OCI-LY3 (cell line): ENCODE results near the gene EEF1AKMT2.

Source experiments
- H2AFZ ChIP-seq: fragments of 200-600, 300-600 bp; shearing (Covaris generic); 2 replicates; pipeline ENCODE4 v1.6.0; 2014; ENCODE audit warnings: antibody characterized with exemption, low read depth, low read length
- H3K27ac ChIP-seq: fragments of 200-600, 300-600 bp; sonication (generic); 2 replicates; pipeline ENCODE4 v1.5.1; 2014; ENCODE audit warnings: mild to moderate bottlenecking, low read length, moderate library complexity, mixed read lengths
- H3K27me3 ChIP-seq: fragments of 200-600, 300-600 bp; sonication (generic); 2 replicates; pipeline ENCODE4 v1.6.1; 2014; ENCODE audit warnings: low read depth, low read length, mixed read lengths
- H3K36me3 ChIP-seq: fragments of 200-600, 300-600 bp; sonication (generic); replicated peaks from 2 replicates; pipeline ENCODE3; 2014; ENCODE audit warnings: low read depth, low read length, mixed read lengths
- H3K4me1 ChIP-seq: fragments of 300-600, 200-600 bp; sonication (generic); 2 replicates; pipeline ENCODE4 v1.6.1; 2014; ENCODE audit warnings: low read length, mixed read lengths
- H3K4me2 ChIP-seq: fragments of 200-600, 300-600 bp; sonication (generic); 2 replicates; pipeline ENCODE4 v1.6.1; 2014; ENCODE audit warnings: low read length, mixed read lengths
- H3K4me3 ChIP-seq: fragments of 300-600, 200-600 bp; sonication (generic); 2 replicates; pipeline ENCODE4 v1.5.1; 2014; ENCODE audit warnings: antibody characterized with exemption, mild to moderate bottlenecking, low read length, moderate library complexity
- H3K79me2 ChIP-seq: fragments of 300-600, 200-600 bp; shearing (Covaris generic); 2 replicates; pipeline ENCODE4 v1.6.1; 2014; ENCODE audit warnings: mild to moderate bottlenecking, low read length, mixed read lengths
- H3K9ac ChIP-seq: fragments of 300-600, 200-600 bp; shearing (Covaris generic); 2 replicates; pipeline ENCODE4 v1.6.0; 2014; ENCODE audit warnings: mild to moderate bottlenecking, low read length, moderate library complexity
- H3K9me3 ChIP-seq: fragments of 200-600, 300-600 bp; shearing (Covaris generic); 2 replicates; pipeline ENCODE4 v1.6.1; 2014; ENCODE audit warnings: low read length, mixed read lengths; ENCODE audit not compliant: insufficient read depth
- H4K20me1 ChIP-seq: fragments of 200-600, 300-600 bp; sonication (generic); 2 replicates; pipeline ENCODE4 v1.6.1; 2016; ENCODE audit warnings: low read length, mixed read lengths; ENCODE audit not compliant: insufficient read depth
- CTCF ChIP-seq: fragments of 200-600, 300-600 bp; sonication (generic); IDR thresholded peaks from 2 replicates; pipeline ENCODE4 v1.5.1; 2014; ENCODE audit warnings: antibody characterized with exemption, low read length, low read depth
- EZH2phosphoT487 ChIP-seq: fragments of 200-600 bp; shearing (Covaris generic); IDR thresholded peaks from 2 replicates; pipeline ENCODE4 v1.6.1; 2018; ENCODE audit warnings: antibody characterized with exemption, mixed run types, low read depth

The EEF1AKMT2 gene

GRCh38 chr10:124732931-124733570, 58.6 kb downstream of the EEF1AKMT2 start:
- H3K9ac ChIP-seq: peak overlapping the region; percentile 57
- no peak for TF ChIP-seq EZH2phosphoT487
- no peak for TF ChIP-seq CTCF

GRCh38 chr10:124731551-124731950, 60.1 kb downstream of the EEF1AKMT2 start:
- no peaks in the 10 kb centered on the region for H3K9me3 ChIP-seq
- no peak overlapping the region for H2AFZ ChIP-seq
- peaks cover 32% of the 10 kb centered on the region for H4K20me1 ChIP-seq
- no peak for TF ChIP-seq CTCF
- no peak for TF ChIP-seq EZH2phosphoT487
- H3K36me3 ChIP-seq: peaks cover 24% of the 10 kb centered on the region
- no peak overlapping the region for H3K4me3 ChIP-seq
- no peak overlapping the region for H3K4me2 ChIP-seq
- no peak overlapping the region for H3K9ac ChIP-seq
- H3K27ac ChIP-seq: no peak overlapping the region
- H3K27me3 ChIP-seq: no peaks in the 10 kb centered on the region
- peaks cover 77% of the 10 kb centered on the region for H3K4me1 ChIP-seq
- peaks cover 86% of the 10 kb centered on the region for H3K79me2 ChIP-seq

More at GRCh38 chr10:124732931-124733570, 58.6 kb downstream of the EEF1AKMT2 start:
- Histone ChIP-seq H3K27me3 (no peaks in the 10 kb centered on the region), H3K9me3 (no peaks in the 10 kb centered on the region), H2AFZ (no peak overlapping the region), H4K20me1 (peaks cover 44% of the 10 kb centered on the region), H3K36me3 (peaks cover 24% of the 10 kb centered on the region), H3K79me2 (peaks cover 91% of the 10 kb centered on the region), H3K4me1 (peaks cover 86% of the 10 kb centered on the region), H3K4me3 (peak overlapping the region; percentile 42; the same call in 1 of the 2 replicates), H3K27ac (peak overlapping the region; percentile 94), H3K4me2 (peak overlapping the region; percentile 82)

- H3K4me1 ChIP-seq: peaks cover 69% of the 10 kb centered on the region
- H3K9ac ChIP-seq: no peak overlapping the region
- no peak overlapping the region for H2AFZ ChIP-seq
- no peaks in the 10 kb centered on the region for H3K9me3 ChIP-seq
- no peak overlapping the region for H3K4me2 ChIP-seq
- H3K4me3 ChIP-seq: no peak overlapping the region
- no peaks in the 10 kb centered on the region for H3K27me3 ChIP-seq
- H4K20me1 ChIP-seq: peaks cover 31% of the 10 kb centered on the region
- peaks cover 26% of the 10 kb centered on the region for H3K36me3 ChIP-seq
- no peak for TF ChIP-seq CTCF
- no peak overlapping the region for H3K27ac ChIP-seq
- peaks cover 85% of the 10 kb centered on the region for H3K79me2 ChIP-seq
Measured at GRCh38 chr10:124730790-124731189, 60.9 kb downstream of the EEF1AKMT2 start.

GRCh38 chr10:124728830-124729661, 62.6 kb downstream of the EEF1AKMT2 start:
- H3K36me3 ChIP-seq: peaks cover 25% of the 10 kb centered on the region
- H3K4me1 ChIP-seq: peaks cover 66% of the 10 kb centered on the region
- H3K9me3 ChIP-seq: no peaks in the 10 kb centered on the region
- no peak overlapping the region for H3K4me3 ChIP-seq
- no peak overlapping the region for H3K27ac ChIP-seq
- TF ChIP-seq EZH2phosphoT487: no peak
- TF ChIP-seq CTCF: no peak
- H3K4me2 ChIP-seq: peak overlapping the region; percentile 50
- peaks cover 26% of the 10 kb centered on the region for H4K20me1 ChIP-seq
- no peak overlapping the region for H2AFZ ChIP-seq
- H3K79me2 ChIP-seq: peaks cover 84% of the 10 kb centered on the region
- H3K9ac ChIP-seq: no peak overlapping the region
- H3K27me3 ChIP-seq: no peaks in the 10 kb centered on the region
